ENCODE results near the gene POMGNT2.

GRCh38 chr3:43063114-43063513 lies 42.8 kb downstream of the POMGNT2 start:
- TF ChIP-seq POLR2A (IDR thresholded peaks at IDR 0.05) (no peak), CTCF (IDR thresholded peaks at IDR 0.05 in 4 of 5, conservative IDR thresholded peaks at IDR 0.05 in 1 of 5) (no peak)

Data from gastrocnemius medialis (tissue), 4 donors.